K562 (cell line): Measurements from ENCODE around the gene BAIAP2L2. TPM values are rescaled to one million over a fixed set of nuclear protein-coding genes. Genes with fewer than 3 reads are reported as not detected.

Source experiments
- ATAC-seq: fragments of 200-7000 bp; cut with Tn5 transposase; 3 replicates; pipeline ENCODE4 v1.9.1; 2020; ENCODE audit warnings: moderate library complexity
- BruUV-seq: library from RNA; stranded (reverse); fragments of 400-500 nt; replicated peaks from 2 replicates; lab custom pipeline; 2021; lab: Mats Ljungman, UMichigan
- CTCF ChIA-PET: fragments of 300-600 bp; formaldehyde crosslinking; extraction: SDS; loops from one replicate; lab custom pipeline; 2021; ENCODE audit warnings: low intra/inter-chr PET ratio; lab: Yijun Ruan, JAX
- POLR2A ChIA-PET: fragments of 300-600, 350-650 bp; sonication (Branson Sonifier 250); formaldehyde crosslinking; extraction: SDS; loops from one replicate; lab custom pipeline; 2021; ENCODE audit warnings: antibody characterized with exemption, inconsistent platforms; lab: Yijun Ruan, JAX
- DNase-seq, 4 experiments: peaks; one replicate each; pipeline versions ENCODE4 v3.0.0 to v3.0.0-alpha.2; 2011 to 2018; ENCODE audit warnings: low spot score in 3 of 4, mixed read lengths in 3 of 4; ENCODE audit errors: extremely low read depth in 1 of 4
- FAIRE-seq: peaks from 2 replicates; lab custom pipeline; 2011; peaks lifted over from hg19 to GRCh38; lab: Jason Lieb, UNC
- H2AFZ ChIP-seq: 2 replicates; pipeline ENCODE4 v1.6.0; 2011; ENCODE audit warnings: low read depth, low read length, control low read depth, inconsistent platforms
- H3K27ac ChIP-seq: fragments of 200-600 bp; 3 replicates; pipeline ENCODE4 v1.8.0; 2011; ENCODE audit warnings: low read depth, mild to moderate bottlenecking, control low read depth, inconsistent platforms, low read length, moderate library complexity, mixed read lengths; ENCODE audit errors: extremely low read depth
- H3K27me3 ChIP-seq, 2 experiments: fragments of 300-600 bp in 1 of 2; 2 replicates in 1 of 2; 3 replicates in 1 of 2; pipeline versions ENCODE4 v1.6.0 to v1.8.0; 2011; ENCODE audit warnings: inconsistent platforms in 2 of 2, low read length in 2 of 2, mild to moderate bottlenecking in 1 of 2, mixed read lengths in 1 of 2, moderate library complexity in 1 of 2; ENCODE audit not compliant: control insufficient read depth in 2 of 2, insufficient read depth in 2 of 2
- H3K36me3 ChIP-seq: fragments of 300-600 bp; 3 replicates; pipeline ENCODE4 v1.8.0; 2011; ENCODE audit warnings: mild to moderate bottlenecking, low read length, inconsistent platforms; ENCODE audit not compliant: control insufficient read depth, insufficient read depth
- H3K4me1 ChIP-seq, 2 experiments: fragments of 200-600 bp in 1 of 2; replicated peaks in 1 of 2; 2 replicates in 1 of 2; 3 replicates in 1 of 2; pipeline versions ENCODE4 v1.5.1 to v1.8.0; 2011; ENCODE audit warnings: inconsistent platforms in 2 of 2, low read length in 2 of 2, mild to moderate bottlenecking in 1 of 2, mixed read lengths in 1 of 2, moderate library complexity in 1 of 2; ENCODE audit not compliant: control insufficient read depth in 2 of 2, insufficient read depth in 2 of 2
- H3K4me2 ChIP-seq: 2 replicates; pipeline ENCODE4 v1.6.1; 2011; ENCODE audit warnings: low read length, control low read depth, inconsistent platforms, mixed read lengths; ENCODE audit not compliant: insufficient read depth
- H3K4me3 ChIP-seq: fragments of 200-600 bp; sonication (generic), shearing (Covaris generic); 2 replicates; pipeline ENCODE4 v1.5.1; 2016; ENCODE audit warnings: control low read depth, inconsistent platforms
- H3K79me2 ChIP-seq: fragments of 200-600 bp; 3 replicates; pipeline ENCODE4 v1.8.0; 2011; ENCODE audit warnings: low read length, inconsistent platforms; ENCODE audit not compliant: control insufficient read depth, insufficient read depth
- H3K9ac ChIP-seq, 2 experiments: 2 replicates each; pipeline versions ENCODE4 v1.6.0 to v1.6.1; 2011; ENCODE audit warnings: low read depth in 2 of 2, low read length in 2 of 2, control low read depth in 1 of 2, inconsistent platforms in 1 of 2, mild to moderate bottlenecking in 1 of 2, mixed read lengths in 1 of 2; ENCODE audit not compliant: insufficient read depth in 1 of 2
- H3K9me1 ChIP-seq: one replicate; pipeline ENCODE4 v1.6.0; 2011; ENCODE audit warnings: inconsistent platforms, mild to moderate bottlenecking, low read length, moderate library complexity; ENCODE audit not compliant: control insufficient read depth, insufficient read depth
- H3K9me3 ChIP-seq: replicated peaks from 2 replicates; pipeline ENCODE4 v1.5.1; 2011; ENCODE audit warnings: low read depth, low read length, inconsistent platforms; ENCODE audit not compliant: control insufficient read depth, insufficient read depth
- H4K20me1 ChIP-seq: replicated peaks from 2 replicates; pipeline ENCODE4 v1.6.1; 2011; ENCODE audit warnings: low read length, inconsistent platforms, mixed read lengths; ENCODE audit not compliant: control insufficient read depth, insufficient read depth
- COPS2 ChIP-seq: fragments of 450-650 bp; conservative IDR thresholded peaks from 2 replicates; pipeline ENCODE4 v1.6.1; 2016; ENCODE audit warnings: mild to moderate bottlenecking, moderate library complexity
- CREB3 ChIP-seq: fragments of 450-650 bp; conservative IDR thresholded peaks from 2 replicates; pipeline ENCODE4 v1.6.1; 2016; ENCODE audit warnings: missing genetic modification characterization, low read depth, mild to moderate bottlenecking, missing compliant biosample characterization, moderate library complexity
- CTBP1 ChIP-seq: fragments of 450-650 bp; IDR thresholded peaks from 2 replicates; pipeline ENCODE4 v1.6.1; 2016; ENCODE audit warnings: borderline replicate concordance
- KDM1A ChIP-seq, 2 experiments: fragments of 450-650 bp; IDR thresholded peaks; 2 replicates each; pipeline ENCODE4 v1.6.1; 2016; ENCODE audit warnings: mild to moderate bottlenecking in 2 of 2
- RBBP5 ChIP-seq: fragments of 200-600 bp; sonication (generic); IDR thresholded peaks from 2 replicates; pipeline ENCODE4 v1.6.1; 2012; ENCODE audit warnings: borderline replicate concordance, mild to moderate bottlenecking, low read length, control low read depth, inconsistent platforms; ENCODE audit not compliant: insufficient read depth, poor library complexity, severe bottlenecking
- TFAM ChIP-seq: fragments of 250-450 bp; sonication (Bioruptor Pico); conservative IDR thresholded peaks from 2 replicates; pipeline ENCODE4 v1.5.0; 2021; ENCODE audit warnings: mild to moderate bottlenecking, moderate library complexity
- THRB ChIP-seq: fragments of 450-650 bp; formaldehyde crosslinking; conservative IDR thresholded peaks from 2 replicates; pipeline ENCODE4 v1.4.0; 2022; ENCODE audit warnings: mild to moderate bottlenecking, missing genetic modification characterization
- WGBS: fragments of 100-300 bp; shearing (Covaris generic); methylation state at CpG from one replicate; pipeline ENCODE4 v1.1.6; 2016; ENCODE audit warnings: low coverage, mixed read lengths; ENCODE audit not compliant: insufficient coverage; ENCODE audit errors: missing lambda C conversion rate; 5-methylcytosine and 5-hydroxymethylcytosine counted together
- in situ Hi-C: fragments of 300-500 bp; cut with MboI; formaldehyde crosslinking; loops from 4 replicates; pipeline ENCODE4 v1.15.0; 2018; ENCODE audit warnings: inconsistent platforms, mixed read lengths
- intact Hi-C: fragments of 100-400 bp; cut with micrococcal nuclease; formaldehyde crosslinking; loops from 2 replicates; pipeline ENCODE4 v1.14.2; 2022
- polyA plus RNA-seq, 8 experiments: library from polyadenylated mRNA; depleted of rRNA in 4 of 8; stranded (reverse) in 5 of 8; unstranded in 3 of 8; fragments of >200 nt; fragmentation: Nextera tagmentation in 2 of 8; fragmentation: Illumina TruSeq in 1 of 8; extraction: Ambion mirVana in 2 of 8; extraction: Trizol in 1 of 8; gene quantifications; 2 replicates each; pipeline versions ENCODE4 v1.2.1 to v1.2.3, GENCODE V29; 2011 to 2014; ENCODE audit warnings: inconsistent platforms in 1 of 8, missing spikeins in 1 of 8
- total RNA-seq, 7 experiments: library from RNA; depleted of rRNA in 6 of 7; stranded (reverse); fragments of >200 nt in 6 of 7; fragmentation: Illumina TruSeq in 2 of 7; extraction: Trizol in 2 of 7; gene quantifications; 2 replicates each; pipeline versions ENCODE4 v1.2.1 to v1.2.3, GENCODE V29; 2011 to 2021; ENCODE audit warnings: low replicate concordance in 1 of 7
- TF ChIP-seq, protein P1 (sequence below): fragments of 450-650 bp; IDR thresholded peaks from one replicate; pipeline ENCODE4 v1.6.1; 2018; ENCODE audit warnings: mild to moderate bottlenecking, moderate library complexity; ENCODE audit not compliant: partially characterized antibody
- TF ChIP-seq, protein P2 (sequence below): sonication (generic); formaldehyde crosslinking; IDR thresholded peaks from 2 replicates; pipeline ENCODE4 v1.8.1; 2023; ENCODE audit warnings: missing genetic modification reagents, mild to moderate bottlenecking, borderline replicate concordance

Gene BAIAP2L2
- total and polyA plus RNA-seq, 9 of the 15 experiments (the other 6 are each of a cell fraction or from before 2014, with no cell fraction given): 0.04 to 0.22 (median 0.07) TPM; not detected in 4

DNA sequence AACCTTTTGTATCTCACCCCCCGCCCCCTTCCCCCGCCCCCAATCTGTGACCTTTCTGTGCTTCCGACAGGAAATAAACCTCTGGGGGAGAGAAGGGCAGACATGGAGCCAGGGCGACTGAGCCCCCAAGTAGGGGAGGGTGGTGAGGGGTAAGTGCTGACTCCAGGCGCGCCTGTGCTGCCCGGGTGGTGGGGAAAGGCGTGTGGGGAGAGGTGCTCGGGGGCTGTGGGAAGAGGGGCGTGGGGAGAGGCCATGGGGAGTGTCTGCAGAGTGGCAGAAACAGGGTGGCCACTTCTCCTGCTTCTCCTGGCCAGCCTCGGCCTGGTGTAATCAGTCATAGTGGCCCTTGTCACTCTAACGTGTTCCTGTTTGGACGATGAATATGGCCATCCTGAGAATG is 34.5 kb downstream of the BAIAP2L2 start:
- no peak for DNase-seq
- intact Hi-C loops: no loop called here
- H3K27me3 ChIP-seq: peaks cover 0 to 9% of the 10 kb centered on the region in 2 experiments; a peak in 1 of 5 replicates
- no peak overlapping the region for H3K9ac ChIP-seq
- TF ChIP-seq CTBP1 (no peak), CREB3 (tag) (no peak), TFAM (CRISPR knock-in tag) (no peak), KDM1A (IDR thresholded peaks at IDR 0.05) (no peak), COPS2 (no peak), THRB (no peak), RBBP5 (no peak)
- TF ChIP-seq, protein P1, sequence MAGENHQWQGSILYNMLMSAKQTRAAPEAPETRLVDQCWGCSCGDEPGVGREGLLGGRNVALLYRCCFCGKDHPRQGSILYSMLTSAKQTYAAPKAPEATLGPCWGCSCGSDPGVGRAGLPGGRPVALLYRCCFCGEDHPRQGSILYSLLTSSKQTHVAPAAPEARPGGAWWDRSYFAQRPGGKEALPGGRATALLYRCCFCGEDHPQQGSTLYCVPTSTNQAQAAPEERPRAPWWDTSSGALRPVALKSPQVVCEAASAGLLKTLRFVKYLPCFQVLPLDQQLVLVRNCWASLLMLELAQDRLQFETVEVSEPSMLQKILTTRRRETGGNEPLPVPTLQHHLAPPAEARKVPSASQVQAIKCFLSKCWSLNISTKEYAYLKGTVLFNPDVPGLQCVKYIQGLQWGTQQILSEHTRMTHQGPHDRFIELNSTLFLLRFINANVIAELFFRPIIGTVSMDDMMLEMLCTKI: no peak
- TF ChIP-seq, protein P2, sequence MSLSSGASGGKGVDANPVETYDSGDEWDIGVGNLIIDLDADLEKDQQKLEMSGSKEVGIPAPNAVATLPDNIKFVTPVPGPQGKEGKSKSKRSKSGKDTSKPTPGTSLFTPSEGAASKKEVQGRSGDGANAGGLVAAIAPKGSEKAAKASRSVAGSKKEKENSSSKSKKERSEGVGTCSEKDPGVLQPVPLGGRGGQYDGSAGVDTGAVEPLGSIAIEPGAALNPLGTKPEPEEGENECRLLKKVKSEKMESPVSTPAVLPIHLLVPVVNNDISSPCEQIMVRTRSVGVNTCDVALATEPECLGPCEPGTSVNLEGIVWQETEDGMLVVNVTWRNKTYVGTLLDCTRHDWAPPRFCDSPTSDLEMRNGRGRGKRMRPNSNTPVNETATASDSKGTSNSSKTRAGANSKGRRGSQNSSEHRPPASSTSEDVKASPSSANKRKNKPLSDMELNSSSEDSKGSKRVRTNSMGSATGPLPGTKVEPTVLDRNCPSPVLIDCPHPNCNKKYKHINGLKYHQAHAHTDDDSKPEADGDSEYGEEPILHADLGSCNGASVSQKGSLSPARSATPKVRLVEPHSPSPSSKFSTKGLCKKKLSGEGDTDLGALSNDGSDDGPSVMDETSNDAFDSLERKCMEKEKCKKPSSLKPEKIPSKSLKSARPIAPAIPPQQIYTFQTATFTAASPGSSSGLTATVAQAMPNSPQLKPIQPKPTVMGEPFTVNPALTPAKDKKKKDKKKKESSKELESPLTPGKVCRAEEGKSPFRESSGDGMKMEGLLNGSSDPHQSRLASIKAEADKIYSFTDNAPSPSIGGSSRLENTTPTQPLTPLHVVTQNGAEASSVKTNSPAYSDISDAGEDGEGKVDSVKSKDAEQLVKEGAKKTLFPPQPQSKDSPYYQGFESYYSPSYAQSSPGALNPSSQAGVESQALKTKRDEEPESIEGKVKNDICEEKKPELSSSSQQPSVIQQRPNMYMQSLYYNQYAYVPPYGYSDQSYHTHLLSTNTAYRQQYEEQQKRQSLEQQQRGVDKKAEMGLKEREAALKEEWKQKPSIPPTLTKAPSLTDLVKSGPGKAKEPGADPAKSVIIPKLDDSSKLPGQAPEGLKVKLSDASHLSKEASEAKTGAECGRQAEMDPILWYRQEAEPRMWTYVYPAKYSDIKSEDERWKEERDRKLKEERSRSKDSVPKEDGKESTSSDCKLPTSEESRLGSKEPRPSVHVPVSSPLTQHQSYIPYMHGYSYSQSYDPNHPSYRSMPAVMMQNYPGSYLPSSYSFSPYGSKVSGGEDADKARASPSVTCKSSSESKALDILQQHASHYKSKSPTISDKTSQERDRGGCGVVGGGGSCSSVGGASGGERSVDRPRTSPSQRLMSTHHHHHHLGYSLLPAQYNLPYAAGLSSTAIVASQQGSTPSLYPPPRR: no peak
- BruUV-seq: no TSS peak
- no peaks in the 10 kb centered on the region for H3K9me1 ChIP-seq
- ChIA-PET POLR2A (no interaction called here), CTCF (no interaction called here)
- no peaks in the 10 kb centered on the region for H4K20me1 ChIP-seq
- in situ Hi-C loops: no loop called here
- H3K4me3 ChIP-seq: no peak overlapping the region
- no peak for ATAC-seq
- H3K79me2 ChIP-seq: no peaks in the 10 kb centered on the region
- no peak overlapping the region for H2AFZ ChIP-seq
- H3K4me2 ChIP-seq: no peak overlapping the region
- peaks cover 0 to 26% of the 10 kb centered on the region in 2 experiments; a peak in 2 of 5 replicates for H3K4me1 ChIP-seq
- WGBS: 59% methylated on average over 7 of the region's 13 CpGs
- H3K9me3 ChIP-seq: no peaks in the 10 kb centered on the region
- no peak overlapping the region for H3K27ac ChIP-seq
- no peak for FAIRE-seq
- H3K36me3 ChIP-seq: no peaks in the 10 kb centered on the region
